KOPT-K1 (cell line): ENCODE measurements around the gene GDPD4.

Source experiments
- H3K27ac ChIP-seq: fragments of 200-600 bp; sonication (generic); 2 replicates; pipeline ENCODE4 v1.5.1; 2016; ENCODE audit warnings: antibody characterized with exemption, mild to moderate bottlenecking, low read depth, low read length; ENCODE audit not compliant: poor library complexity, severe bottlenecking
- H3K36me3 ChIP-seq: fragments of 200-600 bp; sonication (generic); 2 replicates; pipeline ENCODE4 v1.5.1; 2017; ENCODE audit warnings: antibody characterized with exemption, mild to moderate bottlenecking, low read length, moderate library complexity; ENCODE audit not compliant: insufficient read depth
- H3K9me3 ChIP-seq: fragments of 200-600 bp; sonication (generic); 2 replicates; pipeline ENCODE4 v1.5.1; 2017; ENCODE audit warnings: antibody characterized with exemption, low read length, mild to moderate bottlenecking; ENCODE audit not compliant: insufficient read depth, poor library complexity, severe bottlenecking

GDPD4 gene

GRCh38 chr11:77208535-77208934, 93.0 kb downstream of the GDPD4 start:
- Histone ChIP-seq H3K36me3 (no peaks in the 10 kb centered on the region), H3K9me3 (no peaks in the 10 kb centered on the region), H3K27ac (no peak overlapping the region)

- Histone ChIP-seq H3K27ac (no peak overlapping the region), H3K9me3 (no peaks in the 10 kb centered on the region), H3K36me3 (no peaks in the 10 kb centered on the region)
Observed at GRCh38 chr11:77207618-77208313, 93.7 kb downstream of the GDPD4 start.

GRCh38 chr11:77207019-77207485, 94.4 kb downstream of the GDPD4 start:
- Histone ChIP-seq H3K27ac (no peak overlapping the region), H3K36me3 (no peaks in the 10 kb centered on the region)

GRCh38 chr11:77206264-77207018, 95.0 kb downstream of the GDPD4 start:
- Histone ChIP-seq H3K27ac (no peak overlapping the region), H3K9me3 (no peaks in the 10 kb centered on the region)

More at GRCh38 chr11:77207019-77207485, 94.4 kb downstream of the GDPD4 start:
- no peaks in the 10 kb centered on the region for H3K9me3 ChIP-seq

GRCh38 chr11:77205467-77206263, 95.8 kb downstream of the GDPD4 start:
- no peaks in the 10 kb centered on the region for H3K36me3 ChIP-seq
- no peaks in the 10 kb centered on the region for H3K9me3 ChIP-seq
- no peak overlapping the region for H3K27ac ChIP-seq

More at GRCh38 chr11:77206264-77207018, 95.0 kb downstream of the GDPD4 start:
- H3K36me3 ChIP-seq, result no peaks in the 10 kb centered on the region

GRCh38 chr11:77204754-77205466, 96.6 kb downstream of the GDPD4 start:
- no peak overlapping the region for H3K27ac ChIP-seq
- H3K9me3 ChIP-seq, result no peaks in the 10 kb centered on the region
- H3K36me3 ChIP-seq, result no peaks in the 10 kb centered on the region

- no peak overlapping the region for H3K27ac ChIP-seq
- no peaks in the 10 kb centered on the region for H3K36me3 ChIP-seq
- no peaks in the 10 kb centered on the region for H3K9me3 ChIP-seq
Observed at GRCh38 chr11:77203901-77204753, 97.4 kb downstream of the GDPD4 start.

GRCh38 chr11:77202941-77203900, 98.3 kb downstream of the GDPD4 start:
- H3K9me3 ChIP-seq, result no peaks in the 10 kb centered on the region

GRCh38 chr11:77201991-77202841, 99.3 kb downstream of the GDPD4 start:
- Histone ChIP-seq H3K36me3 (no peaks in the 10 kb centered on the region), H3K9me3 (no peaks in the 10 kb centered on the region), H3K27ac (no peak overlapping the region)

More at GRCh38 chr11:77202941-77203900, 98.3 kb downstream of the GDPD4 start:
- no peak overlapping the region for H3K27ac ChIP-seq
- H3K36me3 ChIP-seq, result no peaks in the 10 kb centered on the region

- no peak overlapping the region for H3K27ac ChIP-seq
Observed at GRCh38 chr11:77201370-77201769, 100.1 kb downstream of the GDPD4 start.

GRCh38 chr11:77200351-77201268, 100.9 kb downstream of the GDPD4 start:
- Histone ChIP-seq H3K36me3 (no peaks in the 10 kb centered on the region), H3K9me3 (no peaks in the 10 kb centered on the region), H3K27ac (no peak overlapping the region)

More at GRCh38 chr11:77201370-77201769, 100.1 kb downstream of the GDPD4 start:
- Histone ChIP-seq H3K9me3 (no peaks in the 10 kb centered on the region), H3K36me3 (no peaks in the 10 kb centered on the region)
